GM21529 (cell line): Measurements from ENCODE around the gene SPATS2.
"Not testable (repeated sequence)": the region's sequence is repeated elsewhere in the genome, so short reads cannot be mapped to it uniquely, and the experiment has no call there.

ENCODE experiments used
- ATAC-seq: cut with Tn5 transposase; IDR thresholded peaks from one replicate; pipeline ENCODE4 v1.9.1; 2021; ENCODE audit not compliant: unreplicated experiment

The SPATS2 gene

GRCh38 chr12:49367381-49368239 is at the start of gene SPATS2:
Gene SPATS2, plus strand, starts transcription at chr12:49367462. Its CDS starts 93,551 bp downstream, at chr12:49461013.
- no peak for ATAC-seq

DNA sequence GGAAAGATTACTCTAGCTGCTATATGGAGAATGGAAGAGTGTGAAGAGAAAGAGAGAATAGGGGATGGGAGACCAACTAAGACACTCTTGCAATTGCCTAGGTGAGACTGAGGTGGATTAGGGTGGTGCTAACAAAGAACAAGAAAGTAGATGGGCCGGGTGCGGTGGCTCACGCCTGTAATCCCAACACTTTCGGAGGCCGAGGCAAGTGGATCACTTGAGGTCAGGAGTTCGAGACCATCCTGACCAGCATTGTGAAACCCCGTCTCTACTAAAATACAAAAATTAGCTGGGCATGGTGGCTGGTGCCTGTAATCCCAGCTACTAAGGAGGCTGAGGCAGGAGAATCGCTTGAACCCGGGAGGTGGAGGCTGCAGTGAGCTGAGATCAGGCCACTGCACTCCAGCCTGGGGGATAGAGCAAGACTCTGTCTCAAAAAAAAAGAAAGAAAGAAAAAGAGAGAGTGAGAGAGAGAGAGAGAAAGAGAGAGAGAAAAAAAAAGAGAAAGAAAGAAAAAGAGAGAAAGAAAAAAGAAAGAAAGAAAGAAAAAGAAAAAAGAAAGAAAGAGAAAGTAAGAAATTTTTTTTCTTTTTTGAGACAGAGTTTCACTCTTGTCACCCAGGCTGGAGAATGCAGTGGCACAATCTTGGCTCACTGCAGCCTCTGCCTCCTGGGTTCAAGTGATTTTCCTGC is 46.7 kb upstream of the SPATS2 start:
- ATAC-seq: not testable (repeated sequence)

DNA sequence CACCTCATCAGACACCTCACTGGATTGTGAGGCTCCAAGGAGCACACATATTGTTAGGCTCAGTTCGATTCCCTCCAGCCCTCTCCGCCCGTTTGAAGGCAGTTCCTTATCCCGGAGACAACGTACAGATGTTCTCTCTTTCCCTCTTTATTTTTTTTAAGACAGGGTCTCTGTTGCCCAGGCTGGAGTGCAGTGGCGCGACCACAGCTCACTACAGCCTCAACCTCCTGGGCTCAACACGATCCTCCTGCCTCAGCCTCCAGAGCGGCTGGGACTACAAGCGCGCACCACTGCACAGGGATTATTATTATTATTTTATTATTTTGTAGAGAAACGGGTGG is 44.9 kb upstream of the SPATS2 start:
- no peak for ATAC-seq

GRCh38 chr12:49322708-49323523 is 44.3 kb upstream of the SPATS2 start, which contains the start of gene TROAP:
Gene TROAP, plus strand, starts transcription at chr12:49323255. Its CDS starts 354 bp downstream, at chr12:49323609.
- ATAC-seq: peak; percentile 98

GRCh38 chr12:49323524-49324097 is 43.7 kb upstream of the SPATS2 start:
- ATAC-seq: no peak

DNA sequence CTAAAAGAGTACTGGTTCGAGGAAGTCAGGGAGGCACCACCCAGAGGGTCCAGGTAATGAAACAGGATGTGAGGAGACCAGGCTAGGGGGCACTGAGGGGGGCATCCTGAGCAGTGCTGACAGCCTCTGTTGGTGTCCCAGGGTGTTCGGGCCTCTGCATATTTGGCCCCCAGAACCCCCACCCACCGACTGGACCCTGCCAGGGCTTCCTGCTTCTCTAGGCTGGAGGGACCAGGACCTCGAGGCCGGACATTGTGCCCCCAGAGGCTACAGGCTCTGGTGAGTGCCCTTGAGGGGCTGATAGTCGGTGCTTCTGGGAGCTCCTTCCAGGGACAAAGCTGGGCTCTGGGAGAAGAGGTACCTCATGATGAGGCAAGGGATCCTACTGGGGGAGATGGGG is 41.7 kb upstream of the SPATS2 start:
- no peak for ATAC-seq

DNA sequence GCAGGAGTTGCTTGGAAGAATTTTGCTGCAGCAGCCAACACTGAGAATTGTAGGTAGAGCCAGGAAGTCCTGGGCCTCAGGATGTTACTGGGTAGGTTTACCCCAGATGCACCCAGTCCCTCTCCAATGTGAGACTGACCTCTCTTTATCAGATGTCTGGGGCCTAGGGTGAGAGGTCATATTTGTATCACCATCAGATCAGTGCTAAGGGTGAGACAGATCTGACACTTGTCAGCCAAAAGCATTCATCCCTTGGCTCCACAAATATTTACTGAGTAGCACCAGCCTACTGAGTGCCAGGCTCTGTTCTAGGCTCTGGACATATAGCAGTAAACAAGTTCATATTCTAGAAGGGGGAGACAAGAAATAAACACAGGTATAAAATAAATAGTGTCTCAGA is 39.9 kb upstream of the SPATS2 start:
- ATAC-seq: no peak

GRCh38 chr12:49327887-49328286 is 39.4 kb upstream of the SPATS2 start:
- ATAC-seq: no peak

DNA sequence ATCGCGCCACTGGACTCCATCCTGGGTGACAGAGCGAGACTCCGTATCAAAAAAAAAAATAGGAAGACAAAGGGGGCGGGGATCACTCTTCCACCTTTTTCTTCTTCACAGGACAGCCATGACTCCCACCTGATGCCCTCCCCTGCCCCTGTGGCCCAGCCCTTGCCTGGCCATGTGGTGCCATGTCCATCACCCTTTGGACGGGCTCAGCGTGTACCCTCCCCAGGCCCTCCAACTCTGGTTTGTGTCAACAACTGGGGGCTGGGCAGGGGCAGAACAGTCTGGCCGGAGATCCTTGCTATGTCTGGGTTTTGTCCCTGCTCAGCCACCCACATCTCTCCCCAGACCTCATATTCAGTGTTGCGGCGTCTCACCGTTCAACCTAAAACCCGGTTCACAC is 38.4 kb upstream of the SPATS2 start:
- no peak for ATAC-seq

GRCh38 chr12:49330032-49330619 is 37.1 kb upstream of the SPATS2 start:
- no peak for ATAC-seq

- no peak for ATAC-seq
These were observed 36.5 kb upstream of the SPATS2 start for GRCh38 chr12:49330631-49331379.

GRCh38 chr12:49331380-49332222 is 35.7 kb upstream of the SPATS2 start:
- no peak for ATAC-seq

GRCh38 chr12:49332441-49332861 is 34.8 kb upstream of the SPATS2 start:
- no peak for ATAC-seq

- ATAC-seq: no peak
These were observed 34.3 kb upstream of the SPATS2 start for GRCh38 chr12:49332891-49333371.

GRCh38 chr12:49333778-49334177 is 33.5 kb upstream of the SPATS2 start:
- not testable (repeated sequence) for ATAC-seq

DNA sequence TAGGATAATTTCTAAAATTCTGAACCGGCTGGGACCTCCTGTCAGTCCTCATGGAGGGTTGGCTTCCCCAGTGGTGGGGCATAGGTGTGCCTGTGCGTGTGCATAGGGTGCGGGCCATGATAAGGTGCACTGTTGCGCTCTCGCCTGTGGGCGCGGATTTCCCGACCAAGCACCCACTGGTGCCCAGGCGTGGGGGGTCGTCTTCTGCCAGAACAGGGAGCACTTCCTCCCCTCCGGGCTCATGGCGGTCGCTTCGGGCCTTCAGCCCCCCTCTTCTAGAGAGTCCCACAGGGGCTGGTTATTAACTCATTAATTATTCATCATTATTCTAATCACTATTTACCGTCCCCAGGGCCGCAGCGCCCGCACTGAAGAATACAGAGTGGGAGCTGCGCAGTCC is 33.0 kb upstream of the SPATS2 start:
- no peak for ATAC-seq

- no peak for ATAC-seq
These were observed 32.6 kb upstream of the SPATS2 start for GRCh38 chr12:49334681-49335080.

DNA sequence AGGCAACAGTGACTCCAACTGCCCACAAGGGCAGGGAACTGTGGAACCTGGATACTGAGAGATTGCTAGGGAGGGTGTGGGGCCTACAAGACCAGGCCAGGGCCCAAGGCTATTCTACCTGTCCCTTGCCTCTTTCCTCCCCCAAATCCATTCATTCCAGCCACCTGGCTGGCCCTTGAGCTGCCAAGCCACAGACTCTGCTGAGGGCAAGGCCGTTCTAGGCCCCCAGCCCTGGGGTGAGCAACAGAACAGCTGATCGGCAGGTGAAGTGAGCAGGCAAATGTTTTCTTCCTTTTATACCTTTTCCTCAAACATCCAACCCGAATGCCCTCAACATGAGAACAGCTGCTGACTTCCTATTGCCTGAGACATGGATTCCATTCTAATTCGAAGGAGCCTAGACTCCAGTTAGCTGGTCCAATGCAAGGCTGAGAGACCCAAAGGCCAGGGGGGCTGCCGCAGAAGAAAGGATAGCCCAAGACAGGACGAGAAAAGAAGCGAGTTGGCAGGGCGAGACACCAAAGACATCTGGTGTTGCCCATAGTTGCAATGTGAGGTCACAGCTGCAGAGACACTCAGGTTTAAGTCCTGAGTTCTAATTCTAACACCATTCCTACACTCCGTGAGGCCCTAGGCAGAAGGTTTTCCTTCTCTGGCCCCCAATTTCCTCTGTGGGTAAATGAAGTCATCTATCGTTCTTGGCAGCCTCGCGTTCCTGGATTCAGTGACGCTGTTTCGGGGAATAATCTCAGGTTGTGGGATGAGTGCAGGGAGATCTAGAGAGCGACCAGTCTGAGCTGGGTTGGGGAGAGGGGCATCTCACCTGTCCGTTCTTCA is 31.9 kb upstream of the SPATS2 start:
- no peak for ATAC-seq
